Smooth muscle cell of bladder (primary cell): ENCODE measurements around the gene RPS4Y2. TPM values are rescaled to one million over a fixed set of nuclear protein-coding genes. Genes with fewer than 3 reads are reported as not detected.

ENCODE experiments used
- total RNA-seq: library from RNA; depleted of rRNA; stranded (reverse); fragments of >200 nt; gene quantifications from 2 replicates; pipeline ENCODE4 v1.2.3, GENCODE V29; 2014

Gene RPS4Y2
- total RNA-seq, result not detected in 2 replicates

GRCh38 chrY:20755808-20756207, at the start of gene RPS4Y2:
Gene RPS4Y2, plus strand, starts transcription at chrY:20756108. Its CDS starts 56 bp downstream, at chrY:20756164.

Other genes with a start within 250 kb of the RPS4Y2 start
- 21.5 TPM in 1 of 2 replicates, not detected in the other for gene EIF1AY, start 180.3 kb upstream of the RPS4Y2 start, total RNA-seq